ENCODE results near the gene NMNAT2. TPM values are rescaled to one million over a fixed set of nuclear protein-coding genes. Genes with fewer than 3 reads are reported as not detected.

Gene NMNAT2
- total RNA-seq, 1 donor from 2014 or later = 2.2 TPM

DNA sequence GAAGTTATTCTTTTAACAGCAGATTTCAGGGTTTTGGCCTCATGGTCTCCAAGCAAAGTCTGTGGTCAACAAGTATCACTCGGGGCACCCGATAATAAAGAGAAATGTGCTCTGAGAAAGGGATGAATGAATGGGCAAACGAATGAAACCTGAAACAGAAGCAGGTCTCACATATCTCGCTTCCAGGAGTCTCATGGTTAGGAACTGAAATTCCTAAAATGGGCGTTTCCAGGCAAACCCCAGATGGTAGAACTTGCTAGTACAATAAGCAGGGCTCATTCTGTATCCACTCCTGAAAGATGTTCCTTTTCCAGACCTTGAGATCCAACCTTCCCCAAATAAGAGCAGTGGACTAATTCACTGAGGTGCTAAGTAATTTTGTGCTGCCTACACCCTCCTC is 144.9 kb downstream of the NMNAT2 start:
- Mint-ChIP-seq H3K27me3 (ENCODE audit: unreplicated experiment) (no peaks in the 10 kb centered on the region), H3K36me3 (ENCODE audit: unreplicated experiment) (no peaks in the 10 kb centered on the region), H3K4me3 (ENCODE audit: unreplicated experiment) (no peak overlapping the region), H3K27ac (ENCODE audit: unreplicated experiment) (peak overlapping the region; percentile 85), H3K9me3 (ENCODE audit: unreplicated experiment) (no peaks in the 10 kb centered on the region), H3K4me1 (ENCODE audit: unreplicated experiment) (peaks cover 63% of the 10 kb centered on the region)
- no peak for DNase-seq (ENCODE audit: extremely low spot score, unreplicated experiment)
- TF ChIP-seq, protein P1, sequence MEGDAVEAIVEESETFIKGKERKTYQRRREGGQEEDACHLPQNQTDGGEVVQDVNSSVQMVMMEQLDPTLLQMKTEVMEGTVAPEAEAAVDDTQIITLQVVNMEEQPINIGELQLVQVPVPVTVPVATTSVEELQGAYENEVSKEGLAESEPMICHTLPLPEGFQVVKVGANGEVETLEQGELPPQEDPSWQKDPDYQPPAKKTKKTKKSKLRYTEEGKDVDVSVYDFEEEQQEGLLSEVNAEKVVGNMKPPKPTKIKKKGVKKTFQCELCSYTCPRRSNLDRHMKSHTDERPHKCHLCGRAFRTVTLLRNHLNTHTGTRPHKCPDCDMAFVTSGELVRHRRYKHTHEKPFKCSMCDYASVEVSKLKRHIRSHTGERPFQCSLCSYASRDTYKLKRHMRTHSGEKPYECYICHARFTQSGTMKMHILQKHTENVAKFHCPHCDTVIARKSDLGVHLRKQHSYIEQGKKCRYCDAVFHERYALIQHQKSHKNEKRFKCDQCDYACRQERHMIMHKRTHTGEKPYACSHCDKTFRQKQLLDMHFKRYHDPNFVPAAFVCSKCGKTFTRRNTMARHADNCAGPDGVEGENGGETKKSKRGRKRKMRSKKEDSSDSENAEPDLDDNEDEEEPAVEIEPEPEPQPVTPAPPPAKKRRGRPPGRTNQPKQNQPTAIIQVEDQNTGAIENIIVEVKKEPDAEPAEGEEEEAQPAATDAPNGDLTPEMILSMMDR (IDR thresholded peaks at IDR 0.05) = no peak

DNA sequence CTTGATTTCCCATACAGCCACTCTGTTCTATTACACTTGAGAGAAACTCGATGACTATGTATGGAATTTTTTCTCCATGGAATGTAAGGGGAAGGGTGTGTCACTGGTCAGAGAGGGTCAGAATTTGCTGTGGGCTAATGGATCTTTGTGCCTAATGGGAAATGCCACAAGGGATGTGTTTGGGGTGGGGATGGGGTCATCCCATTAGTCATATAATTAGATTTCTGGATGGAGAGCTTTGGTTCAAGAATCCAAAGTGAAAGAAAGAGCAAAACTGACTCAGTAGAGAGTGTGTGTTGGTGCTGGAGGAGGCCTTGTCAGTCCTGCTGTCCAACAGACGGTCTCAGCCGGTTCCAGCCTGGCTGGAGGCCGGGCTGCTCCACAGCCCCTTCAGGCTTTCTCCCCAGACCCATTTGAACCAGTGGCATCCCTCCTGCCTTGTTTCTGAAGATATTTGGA is 145.8 kb downstream of the NMNAT2 start:
- TF ChIP-seq, protein P1 (IDR thresholded peaks at IDR 0.05) = no peak
- no peaks in the 10 kb centered on the region for H3K27me3 Mint-ChIP-seq (ENCODE audit: unreplicated experiment)
- DNase-seq (ENCODE audit: extremely low spot score, unreplicated experiment) = no peak
- no peaks in the 10 kb centered on the region for H3K9me3 Mint-ChIP-seq (ENCODE audit: unreplicated experiment)
- H3K4me1 Mint-ChIP-seq (ENCODE audit: unreplicated experiment) = peaks cover 61% of the 10 kb centered on the region
- H3K27ac Mint-ChIP-seq (ENCODE audit: unreplicated experiment) = peak overlapping the region; percentile 85
- H3K4me3 Mint-ChIP-seq (ENCODE audit: unreplicated experiment) = no peak overlapping the region
- H3K36me3 Mint-ChIP-seq (ENCODE audit: unreplicated experiment) = no peaks in the 10 kb centered on the region

DNA sequence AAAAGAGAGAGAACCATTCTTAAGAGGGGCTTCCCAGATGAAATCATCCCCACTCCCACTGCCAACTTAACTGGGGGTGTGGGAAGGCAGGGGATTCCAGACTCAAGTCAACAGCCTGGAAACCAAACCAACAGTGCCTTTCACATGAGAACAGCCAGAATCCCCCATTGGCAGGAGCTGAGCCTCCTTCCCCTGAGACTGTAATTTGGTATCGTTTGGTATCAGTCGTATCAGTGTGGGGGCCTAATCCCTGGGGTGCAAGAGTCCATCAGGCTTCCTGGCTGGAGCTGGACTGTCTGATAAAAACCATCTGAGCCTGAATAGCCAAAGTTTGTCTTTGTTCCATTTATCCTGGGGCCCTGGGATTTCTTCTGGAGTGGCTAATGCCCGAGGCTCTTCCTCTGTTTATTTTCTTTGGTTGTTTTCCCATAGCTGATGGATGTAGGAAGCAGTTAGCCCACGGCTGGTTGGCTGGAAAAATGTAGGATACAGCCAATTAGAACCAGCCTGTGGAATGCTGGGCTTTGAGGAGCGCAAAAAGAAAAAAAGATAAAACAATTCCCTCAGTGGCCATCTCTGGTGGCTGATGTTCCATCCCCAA is 147.5 kb downstream of the NMNAT2 start:
- Mint-ChIP-seq H3K9me3 (ENCODE audit: unreplicated experiment) (no peaks in the 10 kb centered on the region), H3K4me3 (ENCODE audit: unreplicated experiment) (peak overlapping the region; percentile 14), H3K27me3 (ENCODE audit: unreplicated experiment) (no peaks in the 10 kb centered on the region), H3K4me1 (ENCODE audit: unreplicated experiment) (peaks cover 52% of the 10 kb centered on the region), H3K36me3 (ENCODE audit: unreplicated experiment) (no peaks in the 10 kb centered on the region), H3K27ac (ENCODE audit: unreplicated experiment) (peak overlapping the region; percentile 69)
- TF ChIP-seq, protein P1 (IDR thresholded peaks at IDR 0.05) = no peak
- no peak for DNase-seq (ENCODE audit: extremely low spot score, unreplicated experiment)

DNA sequence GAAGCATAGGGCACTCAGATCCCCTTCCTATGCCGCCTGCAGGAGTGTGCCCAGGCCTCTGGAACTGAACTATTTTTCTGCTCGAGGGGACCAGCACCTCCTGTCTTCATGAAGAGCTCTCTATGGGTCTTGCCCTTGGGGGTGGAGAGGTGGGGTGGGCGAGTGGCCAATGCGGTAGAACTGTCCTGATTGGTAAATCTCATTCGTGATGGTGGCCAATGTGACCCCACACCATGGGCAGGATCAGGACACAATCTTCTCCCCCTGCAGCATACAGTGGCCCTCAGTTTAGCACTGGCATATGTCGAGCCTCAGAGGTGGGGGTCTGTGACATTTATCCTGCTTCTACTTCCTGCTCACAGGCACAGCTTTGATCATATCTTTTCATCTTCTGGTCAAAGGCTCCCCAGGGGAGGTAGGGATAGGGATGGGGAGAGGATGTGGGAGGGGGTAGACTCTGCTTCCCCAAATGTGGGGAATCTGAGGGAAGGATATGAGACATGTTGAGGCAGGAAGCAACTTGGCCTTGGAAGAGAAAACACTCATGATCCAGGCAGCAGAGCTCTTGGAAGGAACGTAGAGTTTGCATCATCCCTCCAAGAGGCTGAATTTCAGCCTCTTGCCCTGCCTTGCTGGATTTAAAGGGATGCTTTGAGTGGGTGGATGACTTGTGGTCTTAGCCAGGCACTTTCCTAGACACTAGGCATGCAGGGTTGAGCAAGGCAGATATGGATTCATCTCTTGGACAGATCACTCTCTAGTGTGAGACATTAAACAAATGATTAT is 150.3 kb downstream of the NMNAT2 start:
- TF ChIP-seq, protein P1 (IDR thresholded peaks at IDR 0.05) = no peak
- peak overlapping the region; percentile 23 for H3K27ac Mint-ChIP-seq (ENCODE audit: unreplicated experiment)
- no peaks in the 10 kb centered on the region for H3K27me3 Mint-ChIP-seq (ENCODE audit: unreplicated experiment)
- no peaks in the 10 kb centered on the region for H3K36me3 Mint-ChIP-seq (ENCODE audit: unreplicated experiment)
- H3K9me3 Mint-ChIP-seq (ENCODE audit: unreplicated experiment) = no peaks in the 10 kb centered on the region
- DNase-seq (ENCODE audit: extremely low spot score, unreplicated experiment) = no peak
- no peak overlapping the region for H3K4me3 Mint-ChIP-seq (ENCODE audit: unreplicated experiment)
- H3K4me1 Mint-ChIP-seq (ENCODE audit: unreplicated experiment) = peaks cover 41% of the 10 kb centered on the region

DNA sequence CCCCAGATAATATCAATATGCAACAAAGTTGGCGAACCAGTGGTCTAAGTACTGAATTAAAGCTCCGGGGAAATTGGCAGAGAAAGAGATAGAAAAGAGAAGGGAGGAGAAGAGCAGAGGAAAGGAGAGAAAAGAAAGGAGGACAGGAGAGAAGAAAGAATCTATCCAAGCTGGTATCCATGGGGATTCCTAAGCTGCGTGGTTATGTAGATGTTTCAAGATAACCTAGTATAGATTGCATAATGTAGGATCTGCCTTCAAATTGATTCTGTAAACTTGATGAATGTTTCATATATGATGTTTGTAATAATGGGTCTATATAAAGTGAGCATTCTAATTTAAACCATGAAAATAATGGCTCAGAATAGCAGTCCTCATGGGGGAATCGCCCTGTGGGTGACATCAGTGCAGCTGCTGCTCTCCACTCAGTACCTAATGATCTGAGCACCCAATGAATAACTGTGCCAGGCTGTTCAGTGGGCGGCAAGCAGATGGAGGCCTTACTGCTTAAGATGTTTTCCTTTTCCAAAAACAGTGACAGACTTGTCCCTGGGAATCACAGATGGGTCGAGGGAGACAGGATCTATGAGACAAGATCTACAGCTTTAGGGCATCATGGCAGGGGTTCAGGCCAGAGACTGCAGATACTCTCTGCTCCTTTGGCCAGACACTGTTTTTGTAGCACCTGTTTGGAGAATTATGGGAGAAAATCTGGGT is 154.1 kb downstream of the NMNAT2 start:
- Mint-ChIP-seq H3K36me3 (ENCODE audit: unreplicated experiment) (no peaks in the 10 kb centered on the region), H3K27me3 (ENCODE audit: unreplicated experiment) (no peaks in the 10 kb centered on the region), H3K4me1 (ENCODE audit: unreplicated experiment) (peaks cover 10% of the 10 kb centered on the region), H3K27ac (ENCODE audit: unreplicated experiment) (no peak overlapping the region), H3K4me3 (ENCODE audit: unreplicated experiment) (no peak overlapping the region), H3K9me3 (ENCODE audit: unreplicated experiment) (no peaks in the 10 kb centered on the region)
- TF ChIP-seq, protein P1 (IDR thresholded peaks at IDR 0.05) = no peak
- no peak for DNase-seq (ENCODE audit: extremely low spot score, unreplicated experiment)

Data from osteocyte (in vitro differentiated cells).